22Rv1 (cell line): ENCODE measurements around the gene MSI2.

Experiments used
- H3K27ac ChIP-seq: fragments of 450-650 bp; 2 replicates; pipeline ENCODE4 v1.5.1; 2017
- ZFX ChIP-seq: fragments of 450-650 bp; IDR thresholded peaks from 2 replicates; pipeline ENCODE4 v1.6.1; 2017; ENCODE audit warnings: antibody characterized with exemption, borderline replicate concordance
- TF ChIP-seq, protein P1 (sequence below): fragments of 450-650 bp; IDR thresholded peaks from 2 replicates; pipeline ENCODE4 v1.5.1; 2017; ENCODE audit warnings: mild to moderate bottlenecking

Gene MSI2

DNA sequence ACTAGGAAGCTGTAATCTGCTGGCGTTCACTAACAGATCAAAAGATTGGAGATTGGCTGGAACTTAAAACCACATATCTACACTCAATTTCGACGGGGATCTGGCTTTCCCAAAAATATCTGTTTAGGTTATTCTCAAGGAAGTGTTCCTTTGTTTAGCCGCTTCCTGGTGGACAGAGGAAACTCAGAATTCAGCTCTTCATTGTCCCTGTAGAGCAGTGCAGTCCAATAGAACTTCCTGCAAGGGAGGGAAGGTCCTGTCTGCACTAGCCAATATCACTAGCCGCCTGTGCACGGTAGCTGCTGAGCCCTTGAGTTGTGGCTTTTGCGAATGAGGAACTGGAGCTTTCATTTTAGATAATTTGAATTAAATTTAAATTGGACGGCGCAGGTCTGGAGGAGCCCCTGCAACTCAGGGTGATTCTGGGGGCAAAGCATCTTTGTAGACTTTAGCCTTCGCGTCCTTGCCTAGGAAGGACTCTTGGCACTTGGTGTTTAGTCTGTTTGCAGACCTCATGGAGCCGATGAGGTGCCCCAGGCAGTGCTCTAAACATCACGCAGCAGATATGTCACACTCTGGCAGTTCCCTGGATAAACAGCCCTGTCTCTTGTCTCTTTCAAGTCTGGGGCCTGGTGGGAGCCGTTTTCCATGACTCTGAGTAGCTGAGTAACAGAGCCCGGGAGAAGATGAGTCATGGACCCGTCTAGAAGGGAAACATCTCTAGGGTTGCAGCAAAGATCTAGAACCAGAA lies 366.5 kb downstream of the MSI2 start:
- TF ChIP-seq, protein P1, sequence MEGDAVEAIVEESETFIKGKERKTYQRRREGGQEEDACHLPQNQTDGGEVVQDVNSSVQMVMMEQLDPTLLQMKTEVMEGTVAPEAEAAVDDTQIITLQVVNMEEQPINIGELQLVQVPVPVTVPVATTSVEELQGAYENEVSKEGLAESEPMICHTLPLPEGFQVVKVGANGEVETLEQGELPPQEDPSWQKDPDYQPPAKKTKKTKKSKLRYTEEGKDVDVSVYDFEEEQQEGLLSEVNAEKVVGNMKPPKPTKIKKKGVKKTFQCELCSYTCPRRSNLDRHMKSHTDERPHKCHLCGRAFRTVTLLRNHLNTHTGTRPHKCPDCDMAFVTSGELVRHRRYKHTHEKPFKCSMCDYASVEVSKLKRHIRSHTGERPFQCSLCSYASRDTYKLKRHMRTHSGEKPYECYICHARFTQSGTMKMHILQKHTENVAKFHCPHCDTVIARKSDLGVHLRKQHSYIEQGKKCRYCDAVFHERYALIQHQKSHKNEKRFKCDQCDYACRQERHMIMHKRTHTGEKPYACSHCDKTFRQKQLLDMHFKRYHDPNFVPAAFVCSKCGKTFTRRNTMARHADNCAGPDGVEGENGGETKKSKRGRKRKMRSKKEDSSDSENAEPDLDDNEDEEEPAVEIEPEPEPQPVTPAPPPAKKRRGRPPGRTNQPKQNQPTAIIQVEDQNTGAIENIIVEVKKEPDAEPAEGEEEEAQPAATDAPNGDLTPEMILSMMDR, result no peak
- TF ChIP-seq ZFX, result no peak
- peak overlapping the region; percentile 76 for H3K27ac ChIP-seq

DNA sequence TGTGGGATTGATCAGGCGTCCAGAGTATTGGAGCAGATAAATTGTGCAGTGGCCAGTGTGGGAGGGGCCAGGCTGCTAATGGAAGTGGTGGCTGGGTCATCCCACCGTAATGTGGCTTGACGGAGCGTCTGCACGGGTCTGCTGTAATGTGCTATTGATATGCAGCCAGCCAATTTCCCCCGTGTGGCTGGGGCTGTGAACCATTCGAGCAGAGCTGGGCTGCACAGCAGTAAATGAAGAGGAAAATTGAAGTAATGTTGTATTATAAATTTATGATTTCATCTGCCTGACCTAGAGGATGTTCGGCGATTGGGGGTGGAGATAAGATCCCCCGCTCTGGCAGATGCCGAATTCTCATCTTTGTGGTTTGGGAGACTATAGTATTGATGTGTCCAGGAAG lies 367.3 kb downstream of the MSI2 start:
- peak overlapping the region; percentile 76 for H3K27ac ChIP-seq
- TF ChIP-seq, protein P1, result no peak
- TF ChIP-seq ZFX, result no peak

DNA sequence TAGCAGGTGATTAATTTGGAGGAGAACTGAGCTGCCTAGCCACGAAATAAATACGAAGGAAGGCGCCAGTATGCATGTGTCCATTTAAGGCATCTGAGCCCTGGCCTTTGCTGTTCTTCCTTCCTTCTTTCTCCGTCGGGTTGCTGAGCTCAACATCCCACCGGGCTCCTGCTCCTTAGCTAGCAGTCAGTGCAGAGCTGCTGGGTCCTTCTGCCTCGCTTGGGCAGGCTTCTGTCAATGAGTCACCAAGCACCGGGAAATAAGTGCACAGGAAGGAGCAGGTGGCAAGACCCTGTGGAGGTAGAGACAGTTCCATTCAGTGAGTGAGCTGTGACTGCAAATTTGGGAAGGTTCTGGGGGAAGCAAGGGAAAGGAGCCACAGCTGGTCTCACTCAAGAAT lies 368.1 kb downstream of the MSI2 start:
- TF ChIP-seq, protein P1, result no peak
- no peak for TF ChIP-seq ZFX
- peak overlapping the region; percentile 76; the same call in 1 of the 2 replicates for H3K27ac ChIP-seq

DNA sequence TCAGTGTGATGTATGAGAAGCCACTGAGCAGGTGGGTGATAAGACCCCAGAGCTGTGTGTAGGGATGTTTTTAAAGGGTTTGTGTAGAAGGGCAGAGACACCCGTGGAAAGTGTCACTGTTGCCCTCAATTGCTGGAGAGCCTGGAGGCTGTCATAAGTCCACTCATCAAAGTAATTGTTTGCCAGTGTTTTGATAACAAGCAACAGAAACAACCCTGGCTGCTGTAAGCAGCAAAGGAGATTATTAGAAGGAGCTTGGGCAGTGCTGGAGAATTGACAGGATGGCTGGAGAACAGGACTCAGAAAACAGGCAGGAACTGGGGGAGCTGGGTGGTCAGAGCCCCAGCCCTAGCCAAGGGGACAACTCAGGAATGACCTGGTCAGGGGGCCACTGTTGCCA lies 369.2 kb downstream of the MSI2 start:
- TF ChIP-seq ZFX, result no peak
- TF ChIP-seq, protein P1, result no peak
- H3K27ac ChIP-seq, result peak overlapping the region; percentile 52; the same call in 1 of the 2 replicates

DNA sequence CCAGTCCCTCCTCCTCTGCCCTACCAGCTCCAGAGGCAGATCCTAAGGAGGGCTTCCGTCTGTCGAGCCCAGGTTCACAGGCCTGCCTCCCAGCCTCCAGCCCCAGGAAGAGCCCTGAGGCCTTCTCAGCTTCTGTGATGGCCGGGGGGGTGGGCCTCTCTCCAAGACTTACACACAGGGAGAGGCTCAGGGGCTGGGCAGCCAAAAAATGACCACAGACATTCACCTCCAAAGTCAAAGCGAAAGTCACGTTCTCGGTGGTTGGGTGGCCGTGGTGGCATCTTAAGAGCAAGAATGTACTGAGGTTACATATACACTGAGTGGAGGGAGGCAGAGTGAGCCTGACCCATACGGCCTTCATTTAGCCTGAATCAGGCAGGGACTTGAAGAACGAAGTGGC lies 369.6 kb downstream of the MSI2 start:
- TF ChIP-seq, protein P1, result no peak
- TF ChIP-seq ZFX, result no peak
- H3K27ac ChIP-seq, result peak overlapping the region; percentile 52

GRCh38 chr17:57626520-57627210 lies 370.3 kb downstream of the MSI2 start:
- TF ChIP-seq, protein P1, result no peak
- TF ChIP-seq ZFX, result no peak

DNA sequence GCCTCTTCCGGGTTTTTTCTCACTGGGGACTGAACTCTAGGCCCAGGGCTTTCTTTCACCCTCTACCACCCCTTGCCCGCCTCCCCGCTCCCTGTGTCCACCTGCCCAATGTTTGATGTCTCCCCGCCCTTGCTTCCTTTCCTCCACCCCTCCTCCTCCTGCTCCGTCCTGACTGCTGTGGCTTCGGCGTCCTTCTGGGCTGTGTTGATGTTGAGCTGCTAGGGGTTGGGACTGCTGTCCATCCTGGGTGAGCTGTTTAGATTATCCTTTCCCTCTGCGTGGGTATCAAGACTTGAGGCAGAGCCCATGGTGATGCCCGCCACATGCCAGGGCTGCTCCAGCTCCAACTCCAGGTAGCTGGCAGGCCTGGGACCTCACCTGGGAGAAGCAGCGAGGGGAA lies 371.3 kb downstream of the MSI2 start:
- peak overlapping the region; percentile 52 for H3K27ac ChIP-seq
- no peak for TF ChIP-seq ZFX
- TF ChIP-seq, protein P1, result no peak

More at GRCh38 chr17:57626520-57627210, 370.3 kb downstream of the MSI2 start:
- peak overlapping the region; percentile 52 for H3K27ac ChIP-seq
